ENCODE measurements around the gene ASXL3.

The ASXL3 gene

DNA sequence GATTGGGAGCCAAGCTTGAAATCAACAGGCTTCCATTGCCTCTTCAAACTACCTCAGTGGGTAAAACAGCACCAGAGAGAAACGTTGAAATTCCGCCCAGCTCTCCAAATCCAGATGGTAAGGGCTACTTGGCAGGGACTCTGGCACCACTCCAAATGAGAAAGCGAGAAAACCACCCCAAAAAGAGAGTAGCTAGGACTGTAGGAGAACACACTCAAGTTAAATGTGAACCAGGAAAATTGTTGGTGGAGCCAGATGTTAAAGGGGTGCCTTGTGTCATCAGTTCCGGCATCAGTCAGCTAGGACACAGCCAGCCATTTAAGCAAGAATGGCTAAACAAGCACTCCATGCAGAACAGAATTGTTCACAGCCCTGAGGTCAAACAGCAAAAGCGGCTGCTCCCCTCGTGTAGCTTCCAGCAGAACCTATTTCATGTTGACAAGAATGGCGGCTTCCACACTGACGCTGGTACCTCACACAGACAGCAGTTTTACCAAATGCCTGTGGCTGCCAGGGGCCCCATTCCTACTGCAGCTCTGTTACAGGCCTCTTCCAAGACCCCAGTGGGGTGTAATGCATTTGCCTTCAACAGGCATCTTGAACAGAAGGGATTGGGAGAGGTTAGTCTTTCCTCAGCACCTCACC lies 167.3 kb downstream of the ASXL3 start:
- DNase-seq (ENCODE audit: low read depth in 1 of 2, low spot score in 1 of 2): no peak
- TF ChIP-seq GABPA (IDR thresholded peaks at IDR 0.05; ENCODE audit: low read depth): no peak
- TF ChIP-seq SPI1 (IDR thresholded peaks at IDR 0.05; ENCODE audit: borderline replicate concordance, low read depth): no peak
- TF ChIP-seq POLR2AphosphoS5 (IDR thresholded peaks at IDR 0.05; ENCODE audit: low read depth): no peak
- TF ChIP-seq, protein P1, sequence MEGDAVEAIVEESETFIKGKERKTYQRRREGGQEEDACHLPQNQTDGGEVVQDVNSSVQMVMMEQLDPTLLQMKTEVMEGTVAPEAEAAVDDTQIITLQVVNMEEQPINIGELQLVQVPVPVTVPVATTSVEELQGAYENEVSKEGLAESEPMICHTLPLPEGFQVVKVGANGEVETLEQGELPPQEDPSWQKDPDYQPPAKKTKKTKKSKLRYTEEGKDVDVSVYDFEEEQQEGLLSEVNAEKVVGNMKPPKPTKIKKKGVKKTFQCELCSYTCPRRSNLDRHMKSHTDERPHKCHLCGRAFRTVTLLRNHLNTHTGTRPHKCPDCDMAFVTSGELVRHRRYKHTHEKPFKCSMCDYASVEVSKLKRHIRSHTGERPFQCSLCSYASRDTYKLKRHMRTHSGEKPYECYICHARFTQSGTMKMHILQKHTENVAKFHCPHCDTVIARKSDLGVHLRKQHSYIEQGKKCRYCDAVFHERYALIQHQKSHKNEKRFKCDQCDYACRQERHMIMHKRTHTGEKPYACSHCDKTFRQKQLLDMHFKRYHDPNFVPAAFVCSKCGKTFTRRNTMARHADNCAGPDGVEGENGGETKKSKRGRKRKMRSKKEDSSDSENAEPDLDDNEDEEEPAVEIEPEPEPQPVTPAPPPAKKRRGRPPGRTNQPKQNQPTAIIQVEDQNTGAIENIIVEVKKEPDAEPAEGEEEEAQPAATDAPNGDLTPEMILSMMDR (IDR thresholded peaks at IDR 0.05; ENCODE audit: insufficient read depth, low read length): no peak
- TF ChIP-seq, protein P2, sequence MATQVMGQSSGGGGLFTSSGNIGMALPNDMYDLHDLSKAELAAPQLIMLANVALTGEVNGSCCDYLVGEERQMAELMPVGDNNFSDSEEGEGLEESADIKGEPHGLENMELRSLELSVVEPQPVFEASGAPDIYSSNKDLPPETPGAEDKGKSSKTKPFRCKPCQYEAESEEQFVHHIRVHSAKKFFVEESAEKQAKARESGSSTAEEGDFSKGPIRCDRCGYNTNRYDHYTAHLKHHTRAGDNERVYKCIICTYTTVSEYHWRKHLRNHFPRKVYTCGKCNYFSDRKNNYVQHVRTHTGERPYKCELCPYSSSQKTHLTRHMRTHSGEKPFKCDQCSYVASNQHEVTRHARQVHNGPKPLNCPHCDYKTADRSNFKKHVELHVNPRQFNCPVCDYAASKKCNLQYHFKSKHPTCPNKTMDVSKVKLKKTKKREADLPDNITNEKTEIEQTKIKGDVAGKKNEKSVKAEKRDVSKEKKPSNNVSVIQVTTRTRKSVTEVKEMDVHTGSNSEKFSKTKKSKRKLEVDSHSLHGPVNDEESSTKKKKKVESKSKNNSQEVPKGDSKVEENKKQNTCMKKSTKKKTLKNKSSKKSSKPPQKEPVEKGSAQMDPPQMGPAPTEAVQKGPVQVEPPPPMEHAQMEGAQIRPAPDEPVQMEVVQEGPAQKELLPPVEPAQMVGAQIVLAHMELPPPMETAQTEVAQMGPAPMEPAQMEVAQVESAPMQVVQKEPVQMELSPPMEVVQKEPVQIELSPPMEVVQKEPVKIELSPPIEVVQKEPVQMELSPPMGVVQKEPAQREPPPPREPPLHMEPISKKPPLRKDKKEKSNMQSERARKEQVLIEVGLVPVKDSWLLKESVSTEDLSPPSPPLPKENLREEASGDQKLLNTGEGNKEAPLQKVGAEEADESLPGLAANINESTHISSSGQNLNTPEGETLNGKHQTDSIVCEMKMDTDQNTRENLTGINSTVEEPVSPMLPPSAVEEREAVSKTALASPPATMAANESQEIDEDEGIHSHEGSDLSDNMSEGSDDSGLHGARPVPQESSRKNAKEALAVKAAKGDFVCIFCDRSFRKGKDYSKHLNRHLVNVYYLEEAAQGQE (IDR thresholded peaks at IDR 0.05; ENCODE audit: insufficient replicate concordance, low read depth): no peak

DNA sequence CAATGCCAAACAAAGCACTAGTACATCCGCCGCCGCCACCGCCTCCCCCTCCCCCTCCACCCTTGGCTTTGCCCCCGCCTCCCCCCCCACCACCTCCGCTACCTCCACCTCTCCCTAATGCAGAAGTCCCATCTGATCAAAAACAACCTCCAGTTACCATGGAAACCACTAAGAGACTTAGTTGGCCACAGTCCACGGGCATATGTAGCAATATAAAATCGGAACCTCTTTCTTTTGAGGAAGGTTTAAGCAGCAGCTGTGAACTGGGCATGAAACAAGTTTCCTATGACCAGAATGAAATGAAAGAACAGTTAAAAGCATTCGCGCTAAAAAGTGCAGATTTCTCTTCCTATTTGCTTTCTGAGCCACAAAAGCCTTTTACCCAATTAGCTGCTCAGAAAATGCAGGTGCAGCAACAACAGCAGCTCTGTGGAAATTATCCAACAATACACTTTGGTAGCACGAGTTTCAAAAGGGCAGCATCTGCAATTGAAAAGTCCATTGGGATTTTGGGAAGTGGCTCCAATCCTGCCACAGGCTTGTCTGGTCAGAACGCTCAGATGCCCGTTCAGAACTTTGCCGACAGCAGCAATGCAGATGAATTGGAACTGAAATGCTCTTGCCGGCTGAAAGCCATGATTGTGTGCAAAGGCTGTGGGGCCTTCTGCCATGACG lies 168.0 kb downstream of the ASXL3 start:
- H3K4me3 ChIP-seq (replicated peaks; ENCODE audit: insufficient read depth, low read length): no peak overlapping the region
- no peak overlapping the region for H3K27ac ChIP-seq (replicated peaks)
- no peak for DNase-seq (ENCODE audit: low read depth in 1 of 2, low spot score in 1 of 2)

More for the DNA sequence above, 167.3 kb downstream of the ASXL3 start:
- Histone ChIP-seq H3K27ac (replicated peaks) (no peak overlapping the region), H3K27me3 (ENCODE audit: insufficient read depth, poor library complexity, severe bottlenecking) (no peaks in the 10 kb centered on the region), H3K4me3 (replicated peaks; ENCODE audit: insufficient read depth, low read length) (no peak overlapping the region)

DNA sequence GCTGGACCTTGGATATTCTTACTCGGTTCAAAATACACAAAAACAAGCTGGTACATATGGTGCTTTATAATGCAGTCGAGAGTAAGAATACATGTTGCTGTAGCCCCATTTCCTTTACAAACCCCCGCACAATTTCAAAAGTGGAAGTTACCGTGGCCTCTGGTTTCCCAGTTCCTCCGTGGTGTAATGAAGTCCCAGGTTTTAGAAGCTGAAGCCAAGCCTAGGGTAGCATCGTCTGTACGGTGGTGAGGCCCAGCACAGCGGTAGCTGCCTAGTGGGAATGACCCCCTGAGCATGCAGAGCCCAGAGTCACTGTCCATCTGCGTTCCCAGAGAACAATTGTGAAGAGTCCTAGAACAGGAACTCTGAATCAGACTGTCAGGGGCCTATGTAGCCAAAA lies 171.8 kb downstream of the ASXL3 start:
- H3K27ac ChIP-seq (replicated peaks): no peak overlapping the region
- DNase-seq (ENCODE audit: low read depth in 1 of 2, low spot score in 1 of 2): no peak
- no peak overlapping the region for H3K4me3 ChIP-seq (replicated peaks; ENCODE audit: insufficient read depth, low read length)
- H3K27me3 ChIP-seq (ENCODE audit: insufficient read depth, poor library complexity, severe bottlenecking): no peaks in the 10 kb centered on the region
- TF ChIP-seq, protein P2 (IDR thresholded peaks at IDR 0.05; ENCODE audit: insufficient replicate concordance, low read depth): no peak
- TF ChIP-seq SPI1 (IDR thresholded peaks at IDR 0.05; ENCODE audit: borderline replicate concordance, low read depth) (0 out of 2 replicates have a peak, but pooled peaks have one; percentile 5), GABPA (IDR thresholded peaks at IDR 0.05; ENCODE audit: low read depth) (no peak)
- TF ChIP-seq, protein P1 (IDR thresholded peaks at IDR 0.05; ENCODE audit: insufficient read depth, low read length): no peak

More for the DNA sequence above, 168.0 kb downstream of the ASXL3 start:
- H3K27me3 ChIP-seq (ENCODE audit: insufficient read depth, poor library complexity, severe bottlenecking): no peaks in the 10 kb centered on the region
- TF ChIP-seq, protein P2 (IDR thresholded peaks at IDR 0.05; ENCODE audit: insufficient replicate concordance, low read depth): no peak
- TF ChIP-seq SPI1 (IDR thresholded peaks at IDR 0.05; ENCODE audit: borderline replicate concordance, low read depth) (no peak), GABPA (IDR thresholded peaks at IDR 0.05; ENCODE audit: low read depth) (no peak), POLR2AphosphoS5 (IDR thresholded peaks at IDR 0.05; ENCODE audit: low read depth) (no peak)
- TF ChIP-seq, protein P1 (IDR thresholded peaks at IDR 0.05; ENCODE audit: insufficient read depth, low read length): no peak
